Large intestine (tissue), 3 donors: ENCODE data around the gene ADAMTS18. TPM values are rescaled to one million over a fixed set of nuclear protein-coding genes. Genes with fewer than 3 reads are reported as not detected.
"Not testable (repeated sequence)": the region's sequence is repeated elsewhere in the genome, so short reads cannot be mapped to it uniquely, and the experiment has no call there.

Source experiments
- DNase-seq, 2 donors: peaks; one replicate each; pipeline versions ENCODE4 v3.0.0 to v3.0.0-alpha.2; 2013
- H3K27ac ChIP-seq: one replicate; pipeline ENCODE4 v1.5.1; 2013; ENCODE audit warnings: low read length
- H3K27me3 ChIP-seq: 2 replicates; pipeline ENCODE4 v1.6.1; 2013; ENCODE audit warnings: low read length; ENCODE audit not compliant: control insufficient read depth, insufficient read depth
- H3K36me3 ChIP-seq: 2 replicates; pipeline ENCODE4 v1.6.1; 2013; ENCODE audit warnings: low read length; ENCODE audit not compliant: control insufficient read depth, insufficient read depth
- H3K4me1 ChIP-seq: one replicate; pipeline ENCODE4 v1.6.1; 2013; ENCODE audit warnings: low read length; ENCODE audit not compliant: control insufficient read depth, insufficient read depth
- H3K4me3 ChIP-seq: one replicate; pipeline ENCODE4 v1.5.1; 2013; ENCODE audit warnings: low read length
- H3K9me3 ChIP-seq: one replicate; pipeline ENCODE4 v1.6.1; 2013; ENCODE audit warnings: mild to moderate bottlenecking, low read depth, low read length, moderate library complexity; ENCODE audit not compliant: control insufficient read depth
- WGBS: methylation state at CpG from one replicate; pipeline ENCODE4 v1.1.5; 2013; ENCODE audit warnings: low lambda C conversion rate; ENCODE audit not compliant: insufficient coverage; 5-methylcytosine and 5-hydroxymethylcytosine counted together
- polyA plus RNA-seq: library from polyadenylated mRNA; unstranded; fragments of 120-200 nt; gene quantifications from one replicate; pipeline ENCODE4 v1.2.1, GENCODE V29; 2013

The ADAMTS18 gene
- polyA plus RNA-seq, 1 donor: 1.9 TPM

DNA sequence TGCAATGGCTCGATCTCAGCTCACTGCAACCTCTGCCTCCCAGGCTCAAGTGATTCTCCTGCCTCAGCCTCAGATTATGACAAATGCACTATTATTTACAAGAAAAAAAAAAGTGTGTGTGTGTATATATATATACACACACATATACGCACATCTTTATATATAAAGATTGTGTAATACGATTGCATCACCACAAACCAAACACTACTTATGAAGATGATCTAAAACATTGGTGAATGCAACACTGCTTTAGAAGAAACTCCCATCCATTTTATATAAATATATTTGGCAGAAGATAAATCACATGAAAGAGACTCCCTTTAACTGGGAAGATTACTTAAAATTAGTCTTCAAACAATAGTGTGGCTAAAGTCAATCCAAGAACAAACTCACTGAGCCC lies 138.9 kb downstream of the ADAMTS18 start:
- no peaks in the 10 kb centered on the region for H3K27me3 ChIP-seq

GRCh38 chr16:77290451-77291115 lies 144.3 kb downstream of the ADAMTS18 start:
- Histone ChIP-seq H3K9me3 (no peaks in the 10 kb centered on the region), H3K36me3 (no peaks in the 10 kb centered on the region), H3K4me1 (no peaks in the 10 kb centered on the region), H3K4me3 (no peak overlapping the region), H3K27ac (no peak overlapping the region), H3K27me3 (peaks cover 6% of the 10 kb centered on the region)
- WGBS: 29% methylated on average over 3 of the region's 10 CpGs
- peak; percentile 13 to 39 for DNase-seq

More for the DNA sequence above, 138.9 kb downstream of the ADAMTS18 start:
- Histone ChIP-seq H3K27ac (no peak overlapping the region), H3K4me1 (no peaks in the 10 kb centered on the region), H3K4me3 (no peak overlapping the region), H3K36me3 (no peaks in the 10 kb centered on the region), H3K9me3 (no peaks in the 10 kb centered on the region)
- no CpG with 5 or more reads among the region's 3 CpGs for whole genome bisulfite sequencing
- no peak for DNase-seq

- no CpG with 5 or more reads among the region's 2 CpGs for WGBS
- no peaks in the 10 kb centered on the region for H3K4me1 ChIP-seq
- H3K4me3 ChIP-seq: no peak overlapping the region
- peaks cover 6% of the 10 kb centered on the region for H3K27me3 ChIP-seq
- H3K27ac ChIP-seq: no peak overlapping the region
- DNase-seq: no peak
- no peaks in the 10 kb centered on the region for H3K36me3 ChIP-seq
- no peaks in the 10 kb centered on the region for H3K9me3 ChIP-seq
Observed at GRCh38 chr16:77289331-77289809, 145.5 kb downstream of the ADAMTS18 start.

- no peaks in the 10 kb centered on the region for H3K9me3 ChIP-seq
- H3K4me3 ChIP-seq: no peak overlapping the region
- no peak for DNase-seq
- H3K4me1 ChIP-seq: no peaks in the 10 kb centered on the region
- no peak overlapping the region for H3K27ac ChIP-seq
- peaks cover 6% of the 10 kb centered on the region for H3K27me3 ChIP-seq
- WGBS: no CpG with 5 or more reads among the region's 3 CpGs
- no peaks in the 10 kb centered on the region for H3K36me3 ChIP-seq
Observed at GRCh38 chr16:77288222-77288621, 146.6 kb downstream of the ADAMTS18 start.

DNA sequence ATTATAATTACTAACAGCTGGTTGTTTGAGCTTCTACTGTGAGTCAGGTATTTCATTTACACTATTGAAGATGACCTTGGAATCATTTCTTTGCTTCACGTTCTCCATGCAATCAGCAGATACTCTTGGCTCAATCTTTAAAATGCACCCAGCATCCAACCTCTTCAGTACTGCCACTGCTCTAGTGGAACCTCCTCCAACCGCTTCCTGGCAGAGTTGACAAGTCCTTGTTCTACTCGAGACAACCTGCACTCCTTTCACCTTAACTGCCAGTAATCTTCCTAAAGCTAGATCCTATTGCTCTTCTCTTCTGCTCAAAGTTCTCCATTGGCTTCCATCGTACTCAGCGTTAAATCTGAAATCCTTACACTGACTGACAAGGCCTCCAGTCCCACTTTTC lies 149.2 kb downstream of the ADAMTS18 start:
- no peak for DNase-seq
- H3K4me1 ChIP-seq: no peaks in the 10 kb centered on the region
- peaks cover 6% of the 10 kb centered on the region for H3K27me3 ChIP-seq
- H3K36me3 ChIP-seq: no peaks in the 10 kb centered on the region
- H3K27ac ChIP-seq: no peak overlapping the region
- H3K9me3 ChIP-seq: no peaks in the 10 kb centered on the region
- H3K4me3 ChIP-seq: no peak overlapping the region
- 100% methylated on average over 2 of the region's 5 CpGs for WGBS

DNA sequence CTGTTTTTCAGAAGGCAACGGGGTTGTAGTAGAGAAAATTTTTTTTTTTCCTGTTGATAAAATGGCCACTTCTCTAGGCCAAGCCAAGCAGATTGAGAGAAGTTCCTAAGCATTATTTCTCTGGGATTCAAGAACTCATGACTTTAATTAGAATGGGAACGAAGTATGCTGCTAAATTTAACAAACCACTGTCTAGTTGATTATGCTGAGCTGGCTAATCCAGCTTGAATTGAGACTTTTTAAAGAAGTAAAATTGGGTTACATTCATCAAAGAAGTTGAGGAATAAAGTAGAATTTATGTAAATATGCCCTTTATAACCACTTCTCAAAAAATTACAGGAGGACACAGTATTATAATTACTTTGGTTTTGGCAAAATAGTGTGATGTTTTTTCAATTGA lies 152.5 kb downstream of the ADAMTS18 start:
- Histone ChIP-seq H3K36me3 (no peaks in the 10 kb centered on the region), H3K27me3 (no peaks in the 10 kb centered on the region), H3K4me3 (no peak overlapping the region), H3K27ac (no peak overlapping the region), H3K4me1 (no peaks in the 10 kb centered on the region), H3K9me3 (no peaks in the 10 kb centered on the region)
- no peak for DNase-seq
- WGBS: 33% methylated on average over 1 of the region's 2 CpGs

DNA sequence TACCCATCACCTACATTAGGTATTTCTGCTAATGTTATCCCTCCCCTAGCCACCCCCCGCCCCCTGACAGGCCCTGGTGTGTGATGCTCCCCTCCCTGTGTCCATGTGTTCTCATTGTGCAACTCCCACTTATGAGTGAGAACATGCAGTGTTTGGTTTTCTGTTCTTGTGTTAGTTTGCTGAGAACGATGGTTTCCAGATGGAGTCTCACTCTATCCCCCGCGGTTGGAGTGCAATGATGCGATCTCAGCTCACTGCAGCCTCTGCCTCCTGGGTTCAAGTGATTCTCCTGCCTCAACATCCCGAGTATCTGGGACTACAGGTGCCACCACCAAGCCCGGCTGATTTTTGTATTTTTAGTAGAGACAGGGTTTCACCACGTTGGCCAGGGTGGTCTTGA lies 155.5 kb downstream of the ADAMTS18 start:
- H3K36me3 ChIP-seq, H3K4me3 ChIP-seq, DNase-seq, H3K9me3 ChIP-seq, H3K4me1 ChIP-seq, H3K27ac ChIP-seq, H3K27me3 ChIP-seq: not testable (repeated sequence)
- no CpG with 5 or more reads among the region's 8 CpGs for WGBS

DNA sequence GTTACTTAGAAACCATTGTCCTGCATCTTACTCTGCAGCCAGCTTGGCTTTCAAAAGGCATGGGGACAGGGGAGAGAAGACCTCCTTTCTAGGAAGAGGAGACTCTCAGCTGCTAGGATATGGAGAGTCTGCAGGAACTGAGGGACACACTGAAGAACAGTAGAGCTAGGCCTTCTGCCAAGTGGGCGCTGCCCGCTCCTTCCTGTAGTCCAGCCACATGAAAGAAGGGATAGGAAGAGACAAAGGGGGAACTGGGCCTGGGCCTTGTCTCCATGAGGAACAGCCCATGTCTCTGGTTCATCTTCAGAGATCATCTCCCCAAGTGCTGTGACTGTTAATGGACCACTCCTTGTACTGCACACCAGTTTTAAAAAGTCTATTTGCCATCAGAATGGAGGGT lies 157.3 kb downstream of the ADAMTS18 start:
- H3K36me3 ChIP-seq: no peaks in the 10 kb centered on the region

GRCh38 chr16:77277141-77277540 lies 157.7 kb downstream of the ADAMTS18 start:
- no peaks in the 10 kb centered on the region for H3K9me3 ChIP-seq
- no peaks in the 10 kb centered on the region for H3K27me3 ChIP-seq
- H3K27ac ChIP-seq: no peak overlapping the region
- no peaks in the 10 kb centered on the region for H3K36me3 ChIP-seq
- no peak overlapping the region for H3K4me3 ChIP-seq
- no peaks in the 10 kb centered on the region for H3K4me1 ChIP-seq
- DNase-seq: no peak
- WGBS: no CpG with 5 or more reads among the region's 2 CpGs

More for the DNA sequence above, 157.3 kb downstream of the ADAMTS18 start:
- no peak overlapping the region for H3K27ac ChIP-seq
- no CpG with 5 or more reads among the region's 2 CpGs for WGBS
- H3K9me3 ChIP-seq: no peaks in the 10 kb centered on the region
- no peaks in the 10 kb centered on the region for H3K4me1 ChIP-seq
- no peak overlapping the region for H3K4me3 ChIP-seq
- no peak for DNase-seq
- H3K27me3 ChIP-seq: no peaks in the 10 kb centered on the region

GRCh38 chr16:77276661-77277060 lies 158.2 kb downstream of the ADAMTS18 start:
- WGBS: 100% methylated on average over 1 of the region's 2 CpGs
- no peaks in the 10 kb centered on the region for H3K9me3 ChIP-seq
- H3K27ac ChIP-seq: no peak overlapping the region
- H3K4me3 ChIP-seq: no peak overlapping the region
- no peak for DNase-seq
- H3K4me1 ChIP-seq: no peaks in the 10 kb centered on the region
- H3K36me3 ChIP-seq: no peaks in the 10 kb centered on the region
- no peaks in the 10 kb centered on the region for H3K27me3 ChIP-seq

- H3K9me3 ChIP-seq, H3K4me1 ChIP-seq, H3K4me3 ChIP-seq, DNase-seq, H3K27ac ChIP-seq, H3K27me3 ChIP-seq, H3K36me3 ChIP-seq: not testable (repeated sequence)
- WGBS: no CpG with 5 or more reads among the region's 2 CpGs
Observed at GRCh38 chr16:77275303-77275702, 159.5 kb downstream of the ADAMTS18 start.
